GM18909 (cell line): ENCODE measurements around the gene CCL24.
"Not testable (repeated sequence)": the region's sequence is repeated elsewhere in the genome, so short reads cannot be mapped to it uniquely, and the experiment has no call there.

Experiments used
- ATAC-seq: cut with Tn5 transposase; IDR thresholded peaks from one replicate; pipeline ENCODE4 v1.9.1; 2021; ENCODE audit warnings: mild to moderate bottlenecking; ENCODE audit not compliant: unreplicated experiment, poor library complexity

Gene CCL24

GRCh38 chr7:75813781-75814236 lies at the start of gene CCL24:
CCL24 (minus strand) TSS chr7:75813806; CDS start chr7:75813715, 91 bp downstream.
- ATAC-seq: no peak

- ATAC-seq: no peak
Measured at GRCh38 chr7:75861636-75862035, 48.0 kb upstream of the CCL24 start.

GRCh38 chr7:75858410-75858809 lies 44.8 kb upstream of the CCL24 start:
- ATAC-seq: no peak

- no peak for ATAC-seq
Measured at GRCh38 chr7:75856536-75856935, 42.9 kb upstream of the CCL24 start.

GRCh38 chr7:75854813-75855345 lies 41.3 kb upstream of the CCL24 start:
- ATAC-seq: not testable (repeated sequence)

GRCh38 chr7:75854233-75854632 lies 40.6 kb upstream of the CCL24 start:
- ATAC-seq: no peak

- ATAC-seq: no peak
Measured at GRCh38 chr7:75850235-75850634, 36.6 kb upstream of the CCL24 start.

GRCh38 chr7:75849573-75849972 lies 36.0 kb upstream of the CCL24 start:
- ATAC-seq: no peak

- ATAC-seq: no peak
Measured at GRCh38 chr7:75847707-75848106, 34.1 kb upstream of the CCL24 start.

- ATAC-seq: not testable (repeated sequence)
Measured at GRCh38 chr7:75845132-75845531, 31.5 kb upstream of the CCL24 start.

GRCh38 chr7:75844158-75844557 lies 30.6 kb upstream of the CCL24 start:
- ATAC-seq: no peak

GRCh38 chr7:75843613-75844116 lies 30.1 kb upstream of the CCL24 start:
- no peak for ATAC-seq

- peak; percentile 83 for ATAC-seq
Measured at GRCh38 chr7:75842836-75843446, 29.3 kb upstream of the CCL24 start.

- no peak for ATAC-seq
Measured at GRCh38 chr7:75840029-75840428, 26.4 kb upstream of the CCL24 start.

GRCh38 chr7:75838281-75838930 lies 24.8 kb upstream of the CCL24 start:
- not testable (repeated sequence) for ATAC-seq

GRCh38 chr7:75836798-75837197 lies 23.2 kb upstream of the CCL24 start:
- ATAC-seq: no peak

- no peak for ATAC-seq
Measured at GRCh38 chr7:75835688-75836285, 22.2 kb upstream of the CCL24 start.

GRCh38 chr7:75833662-75834061 lies 20.1 kb upstream of the CCL24 start:
- ATAC-seq: not testable (repeated sequence)

- ATAC-seq: no peak
Measured at GRCh38 chr7:75830978-75831377, 17.4 kb upstream of the CCL24 start.

- ATAC-seq: not testable (repeated sequence)
Measured at GRCh38 chr7:75829656-75830055, 16.1 kb upstream of the CCL24 start.
